NCI-H2227 treated with DMSO at 0.1 percent for 48 hours (cell line): Measurements from ENCODE around the gene TMED9.
"Not testable (repeated sequence)": the region's sequence is repeated elsewhere in the genome, so short reads cannot be mapped to it uniquely, and the experiment has no call there.

Source experiments
- DNase-seq: peaks from one replicate; lab custom pipeline; 2025; lab: John Stamatoyannopoulos, UW

TMED9 gene

DNA sequence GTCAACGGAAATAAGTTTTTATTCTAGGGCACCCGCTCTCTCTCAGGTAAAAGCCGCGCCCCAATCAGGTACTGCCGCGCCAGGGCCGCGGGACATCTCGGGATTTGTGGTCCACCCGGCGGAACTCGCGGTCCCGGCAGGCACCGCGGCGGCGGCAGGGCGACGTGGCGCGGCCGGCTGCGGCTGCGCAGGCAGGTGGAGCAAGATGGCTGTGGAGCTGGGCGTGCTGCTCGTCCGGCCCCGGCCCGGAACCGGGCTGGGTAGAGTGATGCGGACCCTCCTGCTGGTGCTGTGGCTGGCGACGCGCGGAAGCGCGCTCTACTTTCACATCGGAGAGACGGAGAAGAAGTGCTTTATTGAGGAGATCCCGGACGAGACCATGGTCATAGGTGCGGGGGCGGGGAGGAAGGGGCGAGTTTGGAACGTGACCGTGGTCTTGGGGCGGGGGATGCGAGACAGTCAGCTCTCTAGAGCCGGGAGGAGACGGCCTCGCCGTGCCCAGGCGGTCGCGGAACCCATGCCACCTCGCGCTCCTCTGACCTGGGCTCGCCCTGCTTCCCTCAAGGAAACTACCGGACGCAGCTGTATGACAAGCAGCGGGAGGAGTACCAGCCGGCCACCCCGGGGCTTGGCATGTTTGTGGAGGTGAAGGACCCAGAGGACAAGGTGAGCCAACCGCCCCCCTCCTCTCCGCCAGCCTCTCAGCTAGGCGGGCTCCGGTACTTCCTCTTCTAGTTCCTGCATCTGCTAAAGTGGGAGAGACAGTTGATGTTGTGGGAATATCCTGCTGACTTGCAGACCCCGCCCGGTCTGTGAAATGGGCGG is at the start of gene TMED9:
TMED9 (plus strand) TSS at position 194 of the 825 bp plus-strand sequence; CDS start at position 206, 12 bp downstream.
- DNase-seq = peak; percentile 72

- DNase-seq = no peak
Measured at GRCh38 chr5:177542816-177543465, 49.1 kb upstream of the TMED9 start.

DNA sequence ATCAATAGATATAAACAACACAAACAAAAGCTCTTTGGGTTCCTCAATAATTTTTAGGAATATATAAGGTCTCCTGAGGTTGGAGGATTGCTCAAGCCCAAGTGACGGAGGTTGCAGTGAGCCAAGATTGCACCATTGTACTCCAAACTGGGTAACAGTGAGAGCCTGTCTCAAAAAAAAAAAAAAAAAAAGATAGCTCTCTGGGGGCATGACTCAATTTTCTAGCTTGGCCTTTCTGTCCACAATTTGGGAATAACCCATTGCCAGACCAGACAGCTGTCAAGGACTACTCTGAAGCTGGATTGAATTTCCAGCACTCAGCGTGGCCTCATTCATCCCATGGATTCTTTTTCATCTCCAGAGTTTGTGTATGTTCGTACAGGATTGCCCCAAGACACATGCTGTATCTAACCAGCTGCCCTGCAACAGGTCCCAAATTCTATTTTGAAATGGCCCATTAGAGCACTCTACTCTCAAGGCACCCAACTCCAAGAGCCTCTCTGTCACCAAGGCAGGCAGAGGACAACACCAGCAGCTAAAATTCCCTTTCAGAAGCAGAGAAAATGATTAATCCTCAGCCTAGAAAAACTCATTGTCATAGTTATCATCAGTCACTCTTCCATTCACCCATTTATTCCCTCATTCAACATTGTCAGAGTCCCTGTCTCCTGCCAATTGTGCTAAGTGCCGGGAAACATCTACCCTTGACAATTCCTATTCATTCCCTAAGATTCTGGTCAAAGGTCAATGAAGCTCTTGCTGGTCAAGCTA is 46.3 kb upstream of the TMED9 start:
- DNase-seq = no peak

DNA sequence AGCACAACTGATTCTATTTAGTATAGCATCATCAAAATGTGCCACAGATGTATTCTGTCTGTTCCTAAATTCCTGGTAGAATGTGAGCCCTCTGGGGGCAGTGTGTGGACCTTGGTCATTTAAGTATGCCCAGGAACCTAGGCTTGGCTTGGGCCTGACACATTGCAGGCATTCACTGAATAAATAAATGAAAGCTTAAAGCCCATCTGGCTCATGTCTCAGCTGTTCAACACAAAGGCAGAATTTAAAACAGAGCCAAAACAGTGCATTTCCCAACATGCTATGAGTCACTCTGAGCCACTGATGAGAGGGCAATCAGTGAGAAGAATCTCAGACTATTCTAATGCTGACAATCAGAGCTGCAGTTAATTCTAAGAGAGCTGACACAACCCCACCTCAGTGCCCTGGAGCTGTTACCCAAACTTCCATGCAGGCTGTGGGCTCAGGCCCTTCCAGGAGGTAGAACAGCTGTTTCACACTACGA is 45.7 kb upstream of the TMED9 start:
- no peak for DNase-seq

DNA sequence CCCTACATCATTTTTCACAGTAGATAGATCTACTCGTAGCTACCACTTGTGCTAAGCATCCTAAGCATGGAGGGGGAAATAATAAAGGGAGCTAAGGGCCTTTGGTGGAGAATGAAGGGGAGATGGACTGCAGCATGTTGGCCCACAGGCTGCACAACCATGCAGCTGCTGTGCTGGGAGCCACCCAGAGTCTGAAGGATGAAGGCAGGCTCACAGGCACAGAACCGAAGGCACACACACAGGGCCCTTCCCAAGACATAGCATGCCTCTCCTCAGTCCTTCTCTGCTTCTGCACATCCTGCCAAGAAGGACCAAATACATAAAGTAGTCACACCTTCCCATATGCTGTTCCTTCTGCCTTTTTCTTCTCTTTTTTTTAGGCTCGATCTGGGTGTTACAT is 44.3 kb upstream of the TMED9 start:
- no peak for DNase-seq

- DNase-seq = no peak
Measured at GRCh38 chr5:177548495-177548894, 43.5 kb upstream of the TMED9 start.

GRCh38 chr5:177550122-177550521 is 41.9 kb upstream of the TMED9 start:
- no peak for DNase-seq

DNA sequence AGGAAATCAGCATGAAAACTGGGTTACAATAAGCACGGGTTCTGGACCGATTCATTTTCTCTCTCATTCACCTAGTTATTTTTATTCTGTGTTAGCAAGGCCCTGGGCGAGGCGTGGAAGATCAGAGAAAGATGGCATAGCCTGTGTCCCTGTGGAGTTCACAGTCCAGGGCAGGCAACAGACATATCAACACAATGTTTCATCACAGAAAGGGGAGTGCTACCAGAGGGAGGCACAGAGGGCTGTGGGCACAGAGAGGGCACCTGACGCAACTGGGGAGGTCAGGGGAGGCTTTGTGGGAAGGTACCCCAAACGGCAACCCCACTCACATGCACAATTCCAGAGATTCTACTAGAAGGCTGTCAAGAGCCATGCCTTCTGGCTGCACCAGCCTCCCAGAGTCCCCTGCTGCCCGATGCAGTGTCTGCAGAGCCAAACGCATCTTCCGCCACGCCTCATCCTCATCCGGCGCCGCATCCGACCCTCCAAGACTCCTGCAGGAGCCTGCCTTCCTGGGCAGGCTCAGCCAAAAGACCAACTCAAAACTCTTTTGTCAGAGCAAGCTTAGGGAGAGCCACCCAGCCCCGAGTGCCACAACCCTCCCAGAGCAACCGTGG is 39.1 kb upstream of the TMED9 start:
- no peak for DNase-seq

DNA sequence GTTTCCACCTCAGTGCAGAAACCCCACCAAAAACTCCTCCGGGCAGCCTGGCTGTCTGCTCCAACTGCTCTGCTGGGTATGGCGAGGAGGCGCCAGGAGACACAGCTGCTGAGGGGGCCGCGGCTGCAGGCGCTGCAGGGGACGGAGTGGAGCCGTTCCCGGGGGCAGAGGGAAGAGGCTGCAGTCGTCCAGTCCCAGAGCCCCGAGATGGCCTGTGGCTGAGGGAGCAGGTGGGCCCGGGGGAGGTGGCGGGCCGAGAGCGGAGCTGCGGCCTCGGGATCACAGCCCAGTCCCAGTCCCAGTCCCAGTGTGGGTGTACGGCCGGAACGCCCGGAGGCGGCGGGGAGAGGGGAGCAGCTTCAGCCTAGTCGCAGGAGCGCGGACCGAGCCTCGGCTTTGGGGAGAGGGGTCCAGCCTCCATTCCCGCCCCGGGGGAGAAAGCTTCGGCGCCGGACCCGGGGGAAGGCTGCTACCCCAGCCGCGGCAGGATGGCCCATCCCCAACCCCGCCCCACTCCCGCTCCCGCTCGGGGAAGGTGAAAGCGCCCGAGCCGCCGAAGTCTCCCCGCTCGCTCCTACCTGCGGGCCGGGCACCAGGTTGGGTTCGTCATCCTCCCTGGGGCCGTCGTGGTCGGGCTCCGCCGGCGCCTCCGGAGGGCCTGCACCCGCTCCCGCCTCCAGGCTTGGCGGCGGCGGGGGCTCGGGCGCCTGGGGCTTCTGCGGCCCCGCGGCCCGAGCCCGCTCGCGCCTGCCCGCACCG is 38.2 kb upstream of the TMED9 start:
- no peak for DNase-seq

DNA sequence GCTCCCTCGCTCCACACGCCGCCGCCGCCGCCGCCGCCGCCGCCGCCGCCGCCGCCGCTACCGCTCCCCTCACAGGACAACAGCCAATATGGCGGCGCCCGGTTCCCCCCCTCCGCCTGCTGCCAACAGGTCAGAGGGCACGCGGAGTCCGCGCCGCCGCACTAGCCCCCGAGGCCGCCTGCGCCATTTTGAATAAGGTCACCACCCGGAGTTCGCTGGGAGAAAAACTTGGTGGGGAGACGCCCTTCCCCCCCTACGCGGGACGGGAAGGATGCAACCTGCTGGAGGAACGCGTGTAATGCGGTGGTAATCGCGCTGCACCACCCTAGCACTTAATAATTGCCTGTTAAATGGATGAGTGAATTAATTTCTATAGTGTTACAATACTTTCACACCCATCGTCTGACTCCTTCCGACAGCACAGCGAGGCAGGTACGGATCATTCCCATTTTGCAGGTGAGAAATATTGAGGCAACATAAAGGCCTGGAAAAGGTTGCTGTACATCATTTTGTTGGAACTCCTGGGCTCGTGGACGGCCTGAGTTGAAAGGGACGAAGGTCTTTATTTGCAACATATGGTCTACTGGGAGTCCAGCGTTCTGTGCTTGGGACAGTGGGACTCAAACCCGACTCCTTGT is 37.4 kb upstream of the TMED9 start, which contains the start of gene FAM193B:
FAM193B (minus strand) TSS at position 90 of the 638 bp plus-strand sequence. CDS start 105 bp downstream, outside the sequence.
- peak; percentile 76 for DNase-seq

DNA sequence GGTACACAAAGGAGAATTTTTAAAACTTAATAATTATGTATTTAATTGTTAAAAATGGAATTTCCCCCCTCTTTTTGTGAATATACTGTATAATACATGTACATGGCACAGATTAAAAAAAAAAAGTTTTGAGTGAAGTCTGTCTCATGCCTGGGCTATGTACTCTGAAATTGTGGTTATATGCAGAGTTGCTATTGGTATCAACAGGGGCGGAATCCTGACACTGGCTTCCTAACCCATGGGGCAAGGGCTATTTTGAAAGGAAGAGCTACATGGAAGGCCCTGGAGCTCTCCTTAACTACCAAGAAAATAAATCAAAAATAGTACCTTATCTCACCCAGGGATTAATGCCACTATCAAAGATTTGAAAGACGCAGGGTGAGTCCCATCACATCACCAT is 36.8 kb upstream of the TMED9 start:
- DNase-seq = no peak

GRCh38 chr5:177555665-177556064 is 36.3 kb upstream of the TMED9 start:
- DNase-seq = no peak

GRCh38 chr5:177557041-177557647 is 34.9 kb upstream of the TMED9 start:
- DNase-seq = no peak

- DNase-seq = no peak
Measured at GRCh38 chr5:177557796-177558195, 34.2 kb upstream of the TMED9 start.

GRCh38 chr5:177559446-177559941 is 32.5 kb upstream of the TMED9 start:
- DNase-seq = not testable (repeated sequence)

GRCh38 chr5:177565046-177565445 is 27.0 kb upstream of the TMED9 start:
- DNase-seq = no peak

DNA sequence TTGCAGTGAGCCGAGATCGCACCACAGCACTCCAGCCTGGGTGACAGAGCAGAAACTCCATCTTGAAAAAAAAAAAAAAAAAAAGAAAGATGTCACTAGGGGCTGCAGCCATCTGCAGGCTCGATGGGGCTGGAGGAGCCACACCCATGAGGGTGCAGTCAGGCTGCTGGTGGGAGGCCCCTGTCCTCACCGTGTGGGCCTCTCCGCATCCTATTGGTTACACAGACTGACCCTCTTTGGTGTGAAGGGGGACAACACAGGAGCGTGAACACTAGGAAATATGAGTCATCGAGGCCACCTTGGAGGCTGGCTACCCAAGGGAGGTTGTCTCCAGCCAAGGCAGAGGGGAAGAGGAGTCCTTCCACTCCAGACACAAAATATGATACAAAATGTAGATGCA is 23.7 kb upstream of the TMED9 start:
- DNase-seq = no peak

DNA sequence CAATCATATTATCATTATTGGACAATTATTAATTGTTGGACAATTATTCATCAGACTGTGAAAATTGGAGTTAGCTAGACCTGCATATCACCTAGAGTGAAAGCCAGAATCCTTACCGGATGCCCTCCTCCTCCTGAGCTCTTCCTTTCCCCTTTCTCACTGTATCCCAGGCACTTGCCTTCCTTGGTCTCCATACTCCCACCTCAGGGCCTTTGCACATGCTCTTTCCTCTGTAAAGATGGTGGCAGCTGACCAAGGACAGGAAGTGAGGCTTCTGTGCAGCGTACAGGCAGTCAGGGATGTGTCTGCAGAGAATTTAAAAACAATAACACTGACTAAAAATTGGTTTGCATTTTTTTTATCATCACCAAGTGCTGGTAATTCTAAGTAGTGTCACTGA is 22.1 kb upstream of the TMED9 start:
- DNase-seq = no peak

- no peak for DNase-seq
Measured at GRCh38 chr5:177575488-177575887, 16.5 kb upstream of the TMED9 start.

GRCh38 chr5:177576169-177576568 is 15.8 kb upstream of the TMED9 start:
- DNase-seq = no peak
